Measurements from ENCODE around the gene FAM124B.

FAM124B gene

GRCh38 chr2:224421065-224421464, 19.2 kb upstream of the FAM124B start:
- no peaks in the 10 kb centered on the region for H4K20me1 ChIP-seq
- H3K36me3 ChIP-seq, result no peaks in the 10 kb centered on the region
- H3K9me3 ChIP-seq (replicated peaks in 1 of 11), result peaks cover 6 to 13% (median 8%) of the 10 kb centered on the region in 11 experiments; a peak in 19 of 22 replicates
- H3K4me2 ChIP-seq, result no peak overlapping the region
- H3K9ac ChIP-seq, result no peak overlapping the region
- H3K4me3 ChIP-seq, result no peak overlapping the region
- no peak overlapping the region for H3K27ac ChIP-seq
- no peaks in the 10 kb centered on the region for H3K4me1 ChIP-seq
- TF ChIP-seq Cebpa-rat (IDR thresholded peaks at IDR 0.05), result no peak
- no peaks in the 10 kb centered on the region for H3K27me3 ChIP-seq

- no peak for TF ChIP-seq Cebpa-rat (IDR thresholded peaks at IDR 0.05)
- no peaks in the 10 kb centered on the region for H3K27me3 ChIP-seq
- H3K4me3 ChIP-seq, result no peak overlapping the region
- H4K20me1 ChIP-seq, result no peaks in the 10 kb centered on the region
- H3K36me3 ChIP-seq, result no peaks in the 10 kb centered on the region
- no peak overlapping the region for H3K4me2 ChIP-seq
- H3K4me1 ChIP-seq, result no peaks in the 10 kb centered on the region
- no peak overlapping the region for H3K27ac ChIP-seq
- no peaks in the 10 kb centered on the region for H3K9me3 ChIP-seq (replicated peaks in 1 of 11)
- no peak overlapping the region for H3K9ac ChIP-seq
Measured at GRCh38 chr2:224417947-224418346, 16.0 kb upstream of the FAM124B start.

GRCh38 chr2:224417361-224417729, 15.4 kb upstream of the FAM124B start:
- no peak for TF ChIP-seq Cebpa-rat (IDR thresholded peaks at IDR 0.05)
- Histone ChIP-seq H3K9ac (no peak overlapping the region), H3K4me1 (no peaks in the 10 kb centered on the region), H3K4me3 (no peak overlapping the region), H3K27ac (no peak overlapping the region), H4K20me1 (no peaks in the 10 kb centered on the region), H3K27me3 (no peaks in the 10 kb centered on the region), H3K4me2 (no peak overlapping the region), H3K36me3 (no peaks in the 10 kb centered on the region), H3K9me3 (replicated peaks in 1 of 11) (no peaks in the 10 kb centered on the region)

GRCh38 chr2:224416656-224417360, 14.9 kb upstream of the FAM124B start:
- no peak overlapping the region for H3K4me3 ChIP-seq
- H3K36me3 ChIP-seq, result no peaks in the 10 kb centered on the region
- no peaks in the 10 kb centered on the region for H3K4me1 ChIP-seq
- H3K9ac ChIP-seq, result no peak overlapping the region
- no peak overlapping the region for H3K4me2 ChIP-seq
- H4K20me1 ChIP-seq, result no peaks in the 10 kb centered on the region
- no peaks in the 10 kb centered on the region for H3K27me3 ChIP-seq
- H3K27ac ChIP-seq, result no peak overlapping the region
- TF ChIP-seq Cebpa-rat (IDR thresholded peaks at IDR 0.05), result no peak
- no peaks in the 10 kb centered on the region for H3K9me3 ChIP-seq (replicated peaks in 1 of 11)

- no peak overlapping the region for H3K27ac ChIP-seq
- no peak for TF ChIP-seq Cebpa-rat (IDR thresholded peaks at IDR 0.05)
- H3K4me1 ChIP-seq, result no peaks in the 10 kb centered on the region
- H3K4me3 ChIP-seq, result no peak overlapping the region
- H3K9ac ChIP-seq, result no peak overlapping the region
- no peaks in the 10 kb centered on the region for H3K27me3 ChIP-seq
- no peaks in the 10 kb centered on the region for H3K36me3 ChIP-seq
- H3K9me3 ChIP-seq (replicated peaks in 1 of 11), result no peaks in the 10 kb centered on the region
- H4K20me1 ChIP-seq, result no peaks in the 10 kb centered on the region
- H3K4me2 ChIP-seq, result no peak overlapping the region
Measured at GRCh38 chr2:224413381-224413780, 11.5 kb upstream of the FAM124B start.

- H3K27ac ChIP-seq, result no peak overlapping the region
Measured at GRCh38 chr2:224412141-224413015, 10.5 kb upstream of the FAM124B start.

GRCh38 chr2:224410946-224411561, 9.1 kb upstream of the FAM124B start:
- no peak overlapping the region for H3K4me3 ChIP-seq
- no peaks in the 10 kb centered on the region for H3K27me3 ChIP-seq
- H3K4me2 ChIP-seq, result no peak overlapping the region
- no peak overlapping the region for H3K9ac ChIP-seq
- peaks cover 0 to 16% (median 8%) of the 10 kb centered on the region in 10 experiments; a peak in 13 of 20 replicates for H3K4me1 ChIP-seq
- no peak overlapping the region for H3K27ac ChIP-seq
- H4K20me1 ChIP-seq, result no peaks in the 10 kb centered on the region
- H3K9me3 ChIP-seq (replicated peaks in 1 of 11), result peaks cover 0 to 14% (median 11%) of the 10 kb centered on the region in 11 experiments; a peak in 14 of 22 replicates
- no peak for TF ChIP-seq Cebpa-rat (IDR thresholded peaks at IDR 0.05)
- no peaks in the 10 kb centered on the region for H3K36me3 ChIP-seq

More at GRCh38 chr2:224412141-224413015, 10.5 kb upstream of the FAM124B start:
- Histone ChIP-seq H3K4me3 (no peak overlapping the region), H3K27me3 (no peaks in the 10 kb centered on the region), H3K36me3 (no peaks in the 10 kb centered on the region), H3K4me2 (no peak overlapping the region), H4K20me1 (no peaks in the 10 kb centered on the region), H3K9me3 (replicated peaks in 1 of 11) (peaks cover 0 to under 1% (median 0%) of the 10 kb centered on the region in 11 experiments; a peak in 2 of 22 replicates), H3K4me1 (peaks cover 0 to 3% (median 2%) of the 10 kb centered on the region in 10 experiments; a peak in 11 of 20 replicates), H3K9ac (no peak overlapping the region)
- TF ChIP-seq Cebpa-rat (IDR thresholded peaks at IDR 0.05), result no peak

GRCh38 chr2:224408676-224409075, 6.8 kb upstream of the FAM124B start:
- Histone ChIP-seq H3K4me3 (no peak overlapping the region), H3K36me3 (no peaks in the 10 kb centered on the region), H3K27me3 (no peaks in the 10 kb centered on the region), H3K27ac (no peak overlapping the region), H3K9me3 (replicated peaks in 1 of 11) (peaks cover 0 to 20% (median 14%) of the 10 kb centered on the region in 11 experiments; a peak in 14 of 22 replicates), H3K4me1 (peaks cover 0 to 26% (median 13%) of the 10 kb centered on the region in 10 experiments; a peak in 13 of 20 replicates), H3K9ac (no peak overlapping the region), H3K4me2 (no peak overlapping the region), H4K20me1 (no peaks in the 10 kb centered on the region)
- no peak for TF ChIP-seq Cebpa-rat (IDR thresholded peaks at IDR 0.05)

- Histone ChIP-seq H3K9ac (no peak overlapping the region), H3K4me1 (peaks cover 0 to 26% (median 13%) of the 10 kb centered on the region in 10 experiments; a peak in 13 of 20 replicates), H3K9me3 (replicated peaks in 1 of 11) (peaks cover 0 to 20% (median 14%) of the 10 kb centered on the region in 11 experiments; a peak in 14 of 22 replicates), H3K27me3 (no peaks in the 10 kb centered on the region), H3K36me3 (no peaks in the 10 kb centered on the region), H3K27ac (no peak overlapping the region), H3K4me2 (peak overlapping the region in 6 of 11 experiments; percentile 1 to 51 (median 34); a peak in 9 of 22 replicates), H4K20me1 (no peaks in the 10 kb centered on the region), H3K4me3 (no peak overlapping the region)
- no peak for TF ChIP-seq Cebpa-rat (IDR thresholded peaks at IDR 0.05)
Measured at GRCh38 chr2:224407241-224407701, 5.4 kb upstream of the FAM124B start.
